GM13976 (cell line): ENCODE measurements around the gene GLDC.
"Not testable (repeated sequence)": the region's sequence is repeated elsewhere in the genome, so short reads cannot be mapped to it uniquely, and the experiment has no call there.

Experiments
- DNase-seq: peaks from one replicate; pipeline ENCODE4 v3.0.0; 2012; ENCODE audit warnings: low spot score
- CTCF ChIP-seq: IDR thresholded peaks from 2 replicates; pipeline ENCODE4 v1.5.1; 2012; ENCODE audit warnings: borderline replicate concordance, mild to moderate bottlenecking; ENCODE audit not compliant: insufficient read depth; ENCODE audit errors: extremely low read depth, missing control alignments, control extremely low read depth
- in situ Hi-C: fragments of 300-500 bp; cut with MboI; formaldehyde crosslinking; loops from one replicate; pipeline ENCODE4 v1.12.0; 2022; ENCODE audit warnings: low sequenced_read_pairs, mixed read lengths, inconsistent platforms; ENCODE audit not compliant: unreplicated experiment

GLDC gene

DNA sequence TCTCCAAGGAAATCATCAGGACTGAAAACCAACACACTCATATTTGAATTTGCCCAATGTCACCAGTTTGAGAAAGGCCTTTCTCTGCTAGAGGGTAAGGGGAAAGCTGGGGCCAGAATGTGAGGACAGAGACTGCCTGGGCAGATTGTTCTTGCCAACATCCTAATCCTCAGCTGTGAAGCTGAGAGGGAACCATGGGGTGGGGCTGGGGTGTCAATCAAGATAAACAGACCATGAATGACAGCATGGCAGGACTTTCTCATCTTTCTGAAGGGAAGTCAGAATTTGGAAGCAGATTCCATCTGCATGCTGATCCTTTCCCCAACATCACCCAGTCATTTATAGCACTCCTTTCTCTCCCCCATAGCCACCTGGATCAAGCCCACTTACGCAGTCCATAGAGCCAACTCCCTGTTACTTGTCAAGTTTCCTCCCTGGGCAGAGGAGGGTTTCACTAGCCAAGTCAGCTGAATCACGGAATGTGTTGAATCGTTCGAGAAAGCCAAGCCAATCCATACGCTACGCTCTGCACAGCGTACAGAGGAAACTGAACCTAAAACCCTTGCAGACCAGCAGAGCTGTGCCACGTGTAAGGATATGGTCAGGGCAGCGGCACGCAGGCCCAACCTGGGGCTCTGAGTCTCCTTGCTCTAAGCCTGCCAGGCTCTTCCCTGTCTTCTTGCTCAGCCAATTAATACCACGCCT, 14.9 kb downstream of the GLDC start:
- in situ Hi-C loops, result no loop called here
- no peak for DNase-seq
- no peak for TF ChIP-seq CTCF

DNA sequence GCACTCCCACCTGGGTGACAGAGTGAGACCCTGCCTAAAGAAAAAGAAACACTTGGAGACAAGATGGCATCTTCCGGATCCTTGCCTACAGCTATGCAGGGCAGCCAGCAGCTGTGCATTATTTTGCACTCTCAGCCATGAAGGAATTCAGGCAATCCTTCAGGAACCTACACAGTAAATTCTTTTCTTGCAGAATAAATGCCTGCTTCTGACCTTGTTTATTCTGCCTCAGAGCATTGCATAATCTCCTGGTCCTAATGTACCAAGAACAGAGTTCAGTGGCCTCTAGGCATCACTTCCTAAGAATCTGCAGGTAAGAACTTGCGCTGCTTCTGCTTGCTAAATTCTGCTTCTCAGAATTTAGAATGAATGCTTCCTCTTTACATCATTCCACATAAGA, 16.8 kb downstream of the GLDC start:
- no peak for TF ChIP-seq CTCF
- in situ Hi-C loops, result no loop called here
- DNase-seq, result no peak

- no peak for TF ChIP-seq CTCF
- no peak for DNase-seq
- in situ Hi-C loops, result no loop called here
These were observed 20.2 kb downstream of the GLDC start for GRCh38 chr9:6625363-6625762.

- in situ Hi-C loops, DNase-seq: not testable (repeated sequence)
These were observed 22.7 kb downstream of the GLDC start for GRCh38 chr9:6622784-6623183.

- no peak for DNase-seq
- in situ Hi-C loops, result no loop called here
- no peak for TF ChIP-seq CTCF
These were observed 24.7 kb downstream of the GLDC start for GRCh38 chr9:6620796-6621195.

DNA sequence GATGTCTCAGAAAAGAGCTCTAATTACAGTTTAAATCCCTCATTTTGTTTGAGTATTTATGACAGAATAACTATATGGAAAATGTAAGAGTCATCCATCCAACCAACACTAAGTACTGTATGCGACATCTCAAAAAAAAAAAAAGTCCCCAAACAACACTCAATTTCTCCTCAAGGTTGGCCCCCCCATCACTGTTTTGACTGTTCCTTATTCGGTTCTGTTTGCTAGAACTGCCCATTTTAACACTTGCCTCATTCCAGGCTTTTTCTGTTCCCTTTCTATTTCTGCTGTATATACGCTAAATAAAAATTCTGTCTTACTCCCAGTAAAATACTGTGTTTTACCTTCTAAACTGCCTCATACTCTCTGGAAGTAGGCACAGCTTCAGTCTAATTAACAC, 25.2 kb downstream of the GLDC start:
- no peak for DNase-seq
- in situ Hi-C loops, result no loop called here
- TF ChIP-seq CTCF, result no peak

DNA sequence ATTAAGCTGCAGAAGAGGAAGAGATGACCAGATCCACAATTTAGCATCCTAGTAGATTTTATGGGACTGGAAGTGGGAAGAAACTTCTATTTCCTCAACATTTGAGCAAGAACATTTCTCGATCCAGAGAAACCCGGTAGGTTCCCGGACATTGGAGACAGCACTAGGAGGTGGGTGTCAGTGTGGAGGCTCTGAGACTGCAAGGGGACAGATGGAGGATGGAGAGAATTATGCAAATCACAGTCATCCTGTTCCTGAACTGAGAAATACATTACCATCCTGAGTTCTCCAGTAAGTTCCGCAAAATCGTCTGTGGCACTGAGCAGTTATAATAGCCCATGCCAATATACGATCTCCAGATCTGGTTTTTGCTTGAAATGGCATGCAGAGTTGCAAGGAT, 25.6 kb downstream of the GLDC start:
- TF ChIP-seq CTCF, result no peak
- DNase-seq, result no peak
- in situ Hi-C loops, result no loop called here
